Measurements from ENCODE around the gene RPP25L.

Gene RPP25L

GRCh38 chr9:34627716-34628655 lies 16.1 kb upstream of the RPP25L start:
- no peak for DNase-seq (ENCODE audit: low read depth in 1 of 2, low spot score in 1 of 2)
- no peak overlapping the region for H3K27ac ChIP-seq (replicated peaks)
- no peak overlapping the region for H3K4me3 ChIP-seq (replicated peaks; ENCODE audit: insufficient read depth, low read length)
- peaks cover 63% of the 10 kb centered on the region for H3K27me3 ChIP-seq (ENCODE audit: insufficient read depth, poor library complexity, severe bottlenecking)
- TF ChIP-seq SPI1 (IDR thresholded peaks at IDR 0.05; ENCODE audit: borderline replicate concordance, low read depth) = no peak
- TF ChIP-seq, protein P1, sequence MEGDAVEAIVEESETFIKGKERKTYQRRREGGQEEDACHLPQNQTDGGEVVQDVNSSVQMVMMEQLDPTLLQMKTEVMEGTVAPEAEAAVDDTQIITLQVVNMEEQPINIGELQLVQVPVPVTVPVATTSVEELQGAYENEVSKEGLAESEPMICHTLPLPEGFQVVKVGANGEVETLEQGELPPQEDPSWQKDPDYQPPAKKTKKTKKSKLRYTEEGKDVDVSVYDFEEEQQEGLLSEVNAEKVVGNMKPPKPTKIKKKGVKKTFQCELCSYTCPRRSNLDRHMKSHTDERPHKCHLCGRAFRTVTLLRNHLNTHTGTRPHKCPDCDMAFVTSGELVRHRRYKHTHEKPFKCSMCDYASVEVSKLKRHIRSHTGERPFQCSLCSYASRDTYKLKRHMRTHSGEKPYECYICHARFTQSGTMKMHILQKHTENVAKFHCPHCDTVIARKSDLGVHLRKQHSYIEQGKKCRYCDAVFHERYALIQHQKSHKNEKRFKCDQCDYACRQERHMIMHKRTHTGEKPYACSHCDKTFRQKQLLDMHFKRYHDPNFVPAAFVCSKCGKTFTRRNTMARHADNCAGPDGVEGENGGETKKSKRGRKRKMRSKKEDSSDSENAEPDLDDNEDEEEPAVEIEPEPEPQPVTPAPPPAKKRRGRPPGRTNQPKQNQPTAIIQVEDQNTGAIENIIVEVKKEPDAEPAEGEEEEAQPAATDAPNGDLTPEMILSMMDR (IDR thresholded peaks at IDR 0.05; ENCODE audit: insufficient read depth, low read length) = no peak
- TF ChIP-seq GABPA (IDR thresholded peaks at IDR 0.05; ENCODE audit: low read depth) = no peak

DNA sequence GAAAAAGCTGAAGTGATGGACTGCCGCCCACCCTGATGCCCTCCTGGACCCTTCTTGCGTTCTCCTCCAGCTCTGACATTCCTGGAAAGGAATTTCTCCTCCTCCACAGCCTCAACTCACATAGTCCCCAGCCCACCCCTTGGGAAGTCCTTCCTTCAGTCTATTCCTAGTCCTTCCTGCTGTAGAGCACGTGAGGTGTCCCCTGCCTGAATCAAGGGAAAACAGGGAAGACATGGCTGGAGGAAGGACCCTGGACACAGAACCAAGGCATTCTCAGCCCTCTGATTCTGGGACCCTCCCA lies 13.2 kb upstream of the RPP25L start:
- DNase-seq (ENCODE audit: low read depth in 1 of 2, low spot score in 1 of 2) = no peak
- TF ChIP-seq POLR2AphosphoS5 (IDR thresholded peaks at IDR 0.05; ENCODE audit: low read depth) = no peak
- TF ChIP-seq, protein P1 (IDR thresholded peaks at IDR 0.05; ENCODE audit: insufficient read depth, low read length) = no peak
- TF ChIP-seq SPI1 (IDR thresholded peaks at IDR 0.05; ENCODE audit: borderline replicate concordance, low read depth) = no peak
- TF ChIP-seq, protein P2, sequence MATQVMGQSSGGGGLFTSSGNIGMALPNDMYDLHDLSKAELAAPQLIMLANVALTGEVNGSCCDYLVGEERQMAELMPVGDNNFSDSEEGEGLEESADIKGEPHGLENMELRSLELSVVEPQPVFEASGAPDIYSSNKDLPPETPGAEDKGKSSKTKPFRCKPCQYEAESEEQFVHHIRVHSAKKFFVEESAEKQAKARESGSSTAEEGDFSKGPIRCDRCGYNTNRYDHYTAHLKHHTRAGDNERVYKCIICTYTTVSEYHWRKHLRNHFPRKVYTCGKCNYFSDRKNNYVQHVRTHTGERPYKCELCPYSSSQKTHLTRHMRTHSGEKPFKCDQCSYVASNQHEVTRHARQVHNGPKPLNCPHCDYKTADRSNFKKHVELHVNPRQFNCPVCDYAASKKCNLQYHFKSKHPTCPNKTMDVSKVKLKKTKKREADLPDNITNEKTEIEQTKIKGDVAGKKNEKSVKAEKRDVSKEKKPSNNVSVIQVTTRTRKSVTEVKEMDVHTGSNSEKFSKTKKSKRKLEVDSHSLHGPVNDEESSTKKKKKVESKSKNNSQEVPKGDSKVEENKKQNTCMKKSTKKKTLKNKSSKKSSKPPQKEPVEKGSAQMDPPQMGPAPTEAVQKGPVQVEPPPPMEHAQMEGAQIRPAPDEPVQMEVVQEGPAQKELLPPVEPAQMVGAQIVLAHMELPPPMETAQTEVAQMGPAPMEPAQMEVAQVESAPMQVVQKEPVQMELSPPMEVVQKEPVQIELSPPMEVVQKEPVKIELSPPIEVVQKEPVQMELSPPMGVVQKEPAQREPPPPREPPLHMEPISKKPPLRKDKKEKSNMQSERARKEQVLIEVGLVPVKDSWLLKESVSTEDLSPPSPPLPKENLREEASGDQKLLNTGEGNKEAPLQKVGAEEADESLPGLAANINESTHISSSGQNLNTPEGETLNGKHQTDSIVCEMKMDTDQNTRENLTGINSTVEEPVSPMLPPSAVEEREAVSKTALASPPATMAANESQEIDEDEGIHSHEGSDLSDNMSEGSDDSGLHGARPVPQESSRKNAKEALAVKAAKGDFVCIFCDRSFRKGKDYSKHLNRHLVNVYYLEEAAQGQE (IDR thresholded peaks at IDR 0.05; ENCODE audit: insufficient replicate concordance, low read depth) = no peak
- TF ChIP-seq GABPA (IDR thresholded peaks at IDR 0.05; ENCODE audit: low read depth) = no peak
- peaks cover 68% of the 10 kb centered on the region for H3K27me3 ChIP-seq (ENCODE audit: insufficient read depth, poor library complexity, severe bottlenecking)

GRCh38 chr9:34624475-34625185 lies 12.7 kb upstream of the RPP25L start:
- DNase-seq (ENCODE audit: low read depth in 1 of 2, low spot score in 1 of 2) = no peak
- H3K27ac ChIP-seq (replicated peaks) = no peak overlapping the region
- TF ChIP-seq POLR2AphosphoS5 (IDR thresholded peaks at IDR 0.05; ENCODE audit: low read depth) (no peak), GABPA (IDR thresholded peaks at IDR 0.05; ENCODE audit: low read depth) (no peak)
- TF ChIP-seq, protein P1 (IDR thresholded peaks at IDR 0.05; ENCODE audit: insufficient read depth, low read length) = no peak
- peaks cover 64% of the 10 kb centered on the region for H3K27me3 ChIP-seq (ENCODE audit: insufficient read depth, poor library complexity, severe bottlenecking)
- H3K4me3 ChIP-seq (replicated peaks; ENCODE audit: insufficient read depth, low read length) = no peak overlapping the region

More for the DNA sequence above, 13.2 kb upstream of the RPP25L start:
- no peak overlapping the region for H3K27ac ChIP-seq (replicated peaks)
- H3K4me3 ChIP-seq (replicated peaks; ENCODE audit: insufficient read depth, low read length) = no peak overlapping the region

- TF ChIP-seq, protein P2 (IDR thresholded peaks at IDR 0.05; ENCODE audit: insufficient replicate concordance, low read depth) = no peak
- TF ChIP-seq POLR2AphosphoS5 (IDR thresholded peaks at IDR 0.05; ENCODE audit: low read depth) (no peak), SPI1 (IDR thresholded peaks at IDR 0.05; ENCODE audit: borderline replicate concordance, low read depth) (no peak)
- TF ChIP-seq, protein P1 (IDR thresholded peaks at IDR 0.05; ENCODE audit: insufficient read depth, low read length) = no peak
- Histone ChIP-seq H3K27ac (replicated peaks) (no peak overlapping the region), H3K4me3 (replicated peaks; ENCODE audit: insufficient read depth, low read length) (no peak overlapping the region), H3K27me3 (ENCODE audit: insufficient read depth, poor library complexity, severe bottlenecking) (peaks cover 58% of the 10 kb centered on the region)
- no peak for DNase-seq (ENCODE audit: low read depth in 1 of 2, low spot score in 1 of 2)
Observed at GRCh38 chr9:34623374-34624235, 11.7 kb upstream of the RPP25L start.
